WERI-Rb-1 (cell line): Measurements from ENCODE around the gene SLC25A41.

Experiments used
- DNase-seq: peaks from one replicate; pipeline ENCODE4 v3.0.0-alpha.2; 2020
- H3K27ac ChIP-seq: fragments of 250-450 bp; sonication (Bioruptor Pico); 2 replicates; pipeline ENCODE4 v1.5.1; 2020; ENCODE audit warnings: mild to moderate bottlenecking, moderate library complexity
- H3K27me3 ChIP-seq: fragments of 250-450 bp; sonication (Bioruptor Pico); 2 replicates; pipeline ENCODE4 v1.5.1; 2021; ENCODE audit warnings: mild to moderate bottlenecking, low read depth, moderate library complexity; ENCODE audit not compliant: insufficient read depth, severe bottlenecking
- H3K36me3 ChIP-seq: fragments of 250-450 bp; sonication (Bioruptor Pico); 2 replicates; pipeline ENCODE4 v1.5.1; 2020; ENCODE audit warnings: mild to moderate bottlenecking, moderate library complexity
- H3K4me3 ChIP-seq: 2 replicates; pipeline ENCODE4 v1.5.1; 2011; ENCODE audit warnings: low read depth, mild to moderate bottlenecking, control low read depth, low read length
- H3K9me3 ChIP-seq: fragments of 250-450 bp; sonication (Bioruptor Pico); 2 replicates; pipeline ENCODE4 v1.5.1; 2021; ENCODE audit warnings: mild to moderate bottlenecking, moderate library complexity; ENCODE audit not compliant: severe bottlenecking
- CTCF ChIP-seq: IDR thresholded peaks from 2 replicates; pipeline ENCODE4 v1.5.1; 2011; ENCODE audit warnings: low read depth, mild to moderate bottlenecking, control low read depth, inconsistent platforms, low read length

The SLC25A41 gene

GRCh38 chr19:6387372-6387771, 46.2 kb downstream of the SLC25A41 start:
- no peak overlapping the region for H3K4me3 ChIP-seq
- no peak for DNase-seq
- no peak for TF ChIP-seq CTCF
- H3K9me3 ChIP-seq, result no peaks in the 10 kb centered on the region
- no peaks in the 10 kb centered on the region for H3K27me3 ChIP-seq
- no peak overlapping the region for H3K27ac ChIP-seq
- peaks cover 76% of the 10 kb centered on the region for H3K36me3 ChIP-seq

GRCh38 chr19:6384381-6384780, 49.2 kb downstream of the SLC25A41 start:
- H3K4me3 ChIP-seq, result no peak overlapping the region
- H3K27ac ChIP-seq, result no peak overlapping the region
- TF ChIP-seq CTCF, result no peak
- DNase-seq, result no peak
- H3K36me3 ChIP-seq, result peaks cover 87% of the 10 kb centered on the region
- H3K27me3 ChIP-seq, result no peaks in the 10 kb centered on the region
- no peaks in the 10 kb centered on the region for H3K9me3 ChIP-seq

GRCh38 chr19:6383188-6383587, 50.4 kb downstream of the SLC25A41 start:
- no peak for TF ChIP-seq CTCF
- H3K9me3 ChIP-seq, result no peaks in the 10 kb centered on the region

GRCh38 chr19:6381030-6381750, 52.4 kb downstream of the SLC25A41 start:
- Histone ChIP-seq H3K27me3 (no peaks in the 10 kb centered on the region), H3K27ac (no peak overlapping the region), H3K4me3 (no peak overlapping the region), H3K36me3 (peaks cover 65% of the 10 kb centered on the region), H3K9me3 (no peaks in the 10 kb centered on the region)
- TF ChIP-seq CTCF, result no peak
- no peak for DNase-seq

More at GRCh38 chr19:6383188-6383587, 50.4 kb downstream of the SLC25A41 start:
- Histone ChIP-seq H3K36me3 (peaks cover 85% of the 10 kb centered on the region), H3K4me3 (no peak overlapping the region), H3K27me3 (no peaks in the 10 kb centered on the region), H3K27ac (no peak overlapping the region)
- no peak for DNase-seq

GRCh38 chr19:6379744-6380143, 53.8 kb downstream of the SLC25A41 start:
- Histone ChIP-seq H3K9me3 (no peaks in the 10 kb centered on the region), H3K27ac (no peak overlapping the region), H3K36me3 (peaks cover 60% of the 10 kb centered on the region), H3K4me3 (no peak overlapping the region), H3K27me3 (no peaks in the 10 kb centered on the region)
- DNase-seq, result no peak
- TF ChIP-seq CTCF, result no peak

- no peaks in the 10 kb centered on the region for H3K9me3 ChIP-seq
- peaks cover 60% of the 10 kb centered on the region for H3K36me3 ChIP-seq
- H3K4me3 ChIP-seq, result no peak overlapping the region
- no peak for TF ChIP-seq CTCF
- DNase-seq, result no peak
- H3K27me3 ChIP-seq, result no peaks in the 10 kb centered on the region
- H3K27ac ChIP-seq, result no peak overlapping the region
Measured at GRCh38 chr19:6378486-6378885, 55.1 kb downstream of the SLC25A41 start.
